ENCODE results near the gene DIPK2B.

GRCh38 chrX:45154462-45154861 is 46.2 kb downstream of the DIPK2B start:
- TF ChIP-seq TAF1 (IDR thresholded peaks at IDR 0.05; ENCODE audit: borderline replicate concordance, insufficient read depth, low read length): no peak
- no peak for TF ChIP-seq POLR2AphosphoS5 (IDR thresholded peaks at IDR 0.05; ENCODE audit: low read depth, low read length)

All from PFSK-1 (cell line).